HG03039 (cell line): ENCODE data around the gene GRK6.
"Not testable (repeated sequence)": the region's sequence is repeated elsewhere in the genome, so short reads cannot be mapped to it uniquely, and the experiment has no call there.

Experiments
- ATAC-seq: cut with Tn5 transposase; IDR thresholded peaks from one replicate; pipeline ENCODE4 v1.9.1; 2021; ENCODE audit warnings: mild to moderate bottlenecking, moderate library complexity; ENCODE audit not compliant: unreplicated experiment

GRK6 gene

DNA sequence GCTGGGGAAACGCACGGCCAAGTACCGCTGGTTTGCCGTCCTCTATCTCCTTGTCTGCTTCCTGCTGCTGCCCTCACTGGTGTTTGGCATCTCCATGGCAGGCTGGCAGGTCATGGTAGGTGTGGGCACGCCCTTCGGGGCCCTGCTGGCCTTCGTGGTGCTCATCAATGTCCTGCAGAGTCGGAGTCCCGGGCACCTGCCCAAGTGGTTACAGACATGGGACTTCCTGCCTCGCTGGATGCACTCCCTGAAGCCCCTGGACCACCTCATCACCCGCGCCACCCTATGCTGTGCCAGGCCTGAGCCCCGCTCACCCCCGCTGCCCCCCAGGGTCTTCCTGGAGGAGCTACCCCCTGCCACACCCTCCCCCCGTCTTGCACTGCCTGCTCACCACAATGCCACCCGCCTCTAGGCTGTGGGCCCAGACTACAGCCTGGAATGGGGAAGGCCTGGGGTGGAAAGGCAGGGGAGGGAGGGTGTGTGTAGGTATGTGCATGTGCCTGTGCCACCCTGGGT lies 28.5 kb upstream of the GRK6 start:
- no peak for ATAC-seq

- no peak for ATAC-seq
Observed at GRCh38 chr5:177399997-177400868, 26.2 kb upstream of the GRK6 start, which contains the start of gene PFN3. Gene PFN3, minus strand, starts transcription at chr5:177400661. Its CDS starts 85 bp downstream, at chr5:177400576.

GRCh38 chr5:177402271-177403043 lies 24.0 kb upstream of the GRK6 start:
- ATAC-seq = no peak

GRCh38 chr5:177403102-177403791 lies 23.2 kb upstream of the GRK6 start:
- ATAC-seq = no peak

- peak; percentile 69 for ATAC-seq
Observed at GRCh38 chr5:177403792-177404640, 22.5 kb upstream of the GRK6 start.

DNA sequence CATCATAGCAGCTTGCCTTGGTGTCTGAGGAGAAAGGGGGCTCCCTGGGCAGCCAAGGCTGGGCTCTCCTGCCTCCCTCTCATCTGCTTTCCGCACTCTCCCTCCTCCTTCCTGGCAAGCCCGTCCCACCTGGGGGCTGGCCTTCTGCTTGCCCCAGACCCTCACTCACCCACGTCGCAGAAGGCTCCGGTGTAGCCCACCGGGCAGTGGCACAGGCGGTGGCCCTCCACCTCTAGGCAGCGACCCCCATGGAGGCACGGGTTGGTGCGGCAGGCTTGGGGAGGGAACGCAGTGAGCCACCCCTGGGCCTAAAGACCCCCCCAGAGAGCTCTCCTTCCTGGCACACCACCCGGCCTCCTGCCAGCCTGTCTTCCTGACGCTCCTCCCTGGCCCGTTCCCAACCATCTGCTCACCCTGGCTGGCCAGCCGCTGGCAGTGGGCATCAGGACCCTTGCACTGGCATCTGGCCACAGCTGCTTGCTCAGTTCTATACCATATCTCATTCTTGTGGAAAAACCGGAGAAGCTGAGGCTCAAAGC lies 21.8 kb upstream of the GRK6 start:
- ATAC-seq = no peak

DNA sequence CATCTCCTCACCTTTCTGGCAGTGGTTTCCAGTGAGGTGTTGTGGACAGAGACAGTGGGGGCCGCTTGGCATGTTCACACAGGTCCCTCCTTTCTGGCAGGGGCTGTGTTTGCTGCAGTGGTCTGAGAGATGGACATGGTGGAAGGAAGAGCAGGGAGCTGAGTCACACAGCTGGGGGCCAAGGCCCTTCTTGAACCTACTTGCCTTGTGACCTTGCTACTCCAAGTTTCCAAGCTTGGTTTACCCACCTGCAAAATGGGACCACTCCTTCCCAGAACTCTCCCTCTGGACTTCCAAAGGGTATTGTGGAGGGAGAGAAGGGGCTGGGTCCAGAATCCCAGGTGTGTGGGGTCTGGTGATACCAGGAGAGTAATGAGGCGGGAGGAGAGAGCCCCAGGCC lies 21.2 kb upstream of the GRK6 start:
- no peak for ATAC-seq

- ATAC-seq = no peak
Observed at GRCh38 chr5:177405805-177406204, 20.7 kb upstream of the GRK6 start.

DNA sequence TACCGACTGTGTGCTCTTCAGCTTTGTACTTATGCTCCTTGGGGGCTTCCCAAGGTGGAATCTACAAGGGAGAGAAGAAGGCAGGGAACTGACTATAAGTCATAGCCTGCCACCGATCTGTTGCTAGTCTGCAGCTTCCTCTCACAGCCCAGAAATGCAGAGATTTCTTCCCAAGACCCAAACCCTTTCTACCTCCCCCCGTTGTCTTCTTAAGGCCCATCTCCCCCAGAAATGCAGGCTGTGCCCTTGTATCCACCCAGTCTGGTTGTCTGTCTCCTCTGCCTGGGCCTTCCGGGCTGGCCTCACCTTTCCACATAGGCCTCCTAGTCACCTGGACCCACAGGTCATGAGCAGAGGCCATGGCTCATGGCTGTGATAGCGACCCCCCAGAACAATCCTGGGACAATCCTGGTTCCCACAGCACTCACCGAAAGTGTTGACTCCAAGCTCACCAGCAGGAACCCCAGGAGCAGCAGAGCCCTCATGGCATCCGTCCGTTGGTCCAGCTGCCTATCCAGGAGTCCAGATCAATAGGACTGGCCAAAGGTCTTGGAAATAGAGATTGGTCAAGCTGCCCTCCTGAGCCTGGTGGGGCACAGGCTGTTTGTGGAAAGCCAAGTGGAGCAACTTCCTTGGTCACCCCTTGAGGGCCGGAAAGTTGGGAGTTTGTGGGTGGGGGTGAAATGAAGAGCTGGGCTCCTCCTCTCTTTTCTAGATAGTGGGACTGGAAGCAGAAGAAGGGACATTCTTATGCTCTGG lies 17.3 kb upstream of the GRK6 start, which contains the start of gene F12:
Gene F12 (minus strand): TSS at position 522 of the 759 bp plus-strand sequence. CDS start 37 bp downstream, at position 485.
- no peak for ATAC-seq

DNA sequence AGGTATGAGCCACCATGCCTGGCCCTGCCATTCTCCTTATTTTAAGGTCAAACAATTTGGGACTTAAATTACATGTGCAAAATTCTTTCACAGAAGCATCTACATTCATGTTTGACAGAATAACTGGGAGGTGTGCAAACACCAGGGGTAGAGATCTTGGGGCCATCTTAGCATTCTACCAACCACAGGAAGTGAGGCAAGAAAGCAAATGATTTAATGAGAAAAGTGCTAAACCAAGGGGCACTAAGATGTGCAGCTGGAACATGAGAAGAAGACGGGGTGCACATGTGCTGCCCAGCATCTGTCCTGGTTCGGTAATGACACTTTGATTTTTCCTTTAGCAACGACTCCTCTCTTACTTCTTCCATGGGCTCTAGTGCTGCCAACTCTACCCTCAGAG lies 15.9 kb upstream of the GRK6 start:
- no peak for ATAC-seq

DNA sequence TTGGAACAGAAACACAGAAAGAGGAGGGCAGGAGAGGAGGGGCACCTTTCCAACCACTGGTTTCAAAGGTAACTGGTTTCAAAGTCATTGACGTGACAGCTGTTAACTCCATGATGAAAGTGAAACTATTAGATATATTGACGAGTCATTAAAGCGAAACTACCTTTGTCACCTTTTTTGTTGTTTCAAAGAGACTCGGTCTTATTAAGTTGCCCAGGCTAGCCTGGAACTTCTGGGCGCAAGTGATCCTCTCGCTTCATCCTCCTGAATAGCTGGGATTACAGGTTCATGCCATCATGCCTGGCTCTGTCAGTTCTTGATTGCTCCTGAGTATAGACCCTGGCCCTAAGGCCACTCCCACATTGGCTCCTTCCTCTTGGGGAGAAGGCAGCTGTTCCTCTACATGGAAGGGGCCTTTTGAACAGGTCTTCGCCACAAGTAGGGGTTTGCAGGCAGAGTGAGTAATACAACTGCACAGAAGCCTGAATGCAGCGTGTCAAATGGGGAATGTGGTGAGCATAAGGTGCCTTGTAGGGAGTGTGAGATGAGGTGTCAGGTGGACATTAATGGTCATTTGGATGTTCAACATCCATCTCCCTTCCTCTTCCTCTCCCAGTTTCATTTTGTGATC lies 13.8 kb upstream of the GRK6 start:
- ATAC-seq = peak; percentile 60

GRCh38 chr5:177414481-177414880 lies 12.0 kb upstream of the GRK6 start:
- no peak for ATAC-seq

DNA sequence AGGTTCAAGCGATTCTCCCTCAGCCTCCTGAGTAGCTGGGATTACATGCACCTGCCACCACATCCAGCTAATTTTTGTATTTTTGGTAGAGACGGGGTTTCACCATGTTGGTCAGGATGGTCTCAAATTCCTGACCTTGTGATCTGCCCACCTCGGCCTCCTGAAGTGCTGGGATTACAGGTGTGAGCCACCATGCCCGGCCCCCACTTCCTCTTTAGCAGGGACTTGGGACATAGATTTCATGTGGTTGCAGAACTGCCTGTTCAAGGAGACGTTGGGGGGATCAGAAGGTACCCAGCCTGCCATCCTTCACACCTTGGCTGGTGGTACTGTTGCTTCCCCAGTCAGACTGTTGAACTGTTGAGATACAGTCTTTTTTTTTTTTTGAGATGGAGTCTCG lies 9.4 kb upstream of the GRK6 start:
- ATAC-seq = not testable (repeated sequence)

DNA sequence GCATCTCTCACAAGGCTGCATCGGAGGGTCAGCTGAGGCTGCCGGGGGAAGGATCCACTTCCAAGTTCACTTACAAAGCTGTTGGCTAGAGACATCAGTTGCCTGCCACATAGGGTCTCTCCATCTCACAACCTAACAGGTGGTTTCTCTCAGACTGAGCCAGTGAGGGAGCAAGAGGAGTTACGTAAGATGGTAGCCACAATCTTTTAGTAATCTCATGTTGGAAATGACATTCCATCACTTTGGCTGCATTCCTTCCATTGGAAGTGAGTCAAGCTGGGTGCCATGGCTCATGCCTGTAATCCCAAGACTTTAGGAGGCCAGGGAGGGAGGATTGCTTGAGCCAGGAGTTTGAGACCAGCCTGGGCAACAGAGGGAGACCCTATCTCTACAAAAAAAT lies 7.4 kb upstream of the GRK6 start:
- no peak for ATAC-seq

DNA sequence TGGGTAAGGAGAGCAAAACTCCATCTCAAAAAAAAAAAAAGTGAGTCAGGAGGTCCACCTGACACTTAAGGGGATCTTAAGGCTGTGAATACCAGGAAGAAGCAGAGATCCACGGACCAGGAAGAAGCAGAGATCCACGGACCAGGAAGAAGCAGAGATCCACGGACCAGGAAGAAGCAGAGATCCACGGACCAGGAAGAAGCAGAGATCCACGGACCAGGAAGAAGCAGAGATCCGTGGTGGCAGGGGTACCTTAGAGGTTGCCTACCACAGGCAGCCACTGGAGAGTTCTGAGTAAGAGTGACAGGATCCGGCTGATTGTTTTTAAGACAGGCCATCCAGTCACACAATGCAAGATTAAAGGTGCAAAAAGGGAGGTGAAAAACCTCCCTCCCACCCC lies 6.0 kb upstream of the GRK6 start:
- ATAC-seq = not testable (repeated sequence)

- ATAC-seq = no peak
Observed at GRCh38 chr5:177421062-177421798, 5.2 kb upstream of the GRK6 start.

- ATAC-seq = no peak
Observed at GRCh38 chr5:177423671-177424070, 2.8 kb upstream of the GRK6 start.

GRCh38 chr5:177425196-177425800 lies 1.2 kb upstream of the GRK6 start:
- no peak for ATAC-seq
